ENCODE data around the gene LSR.

LSR gene

GRCh38 chr19:35294859-35295791 is 46.3 kb downstream of the LSR start:
- TF ChIP-seq CEBPB (IDR thresholded peaks at IDR 0.05) (no peak), REST (IDR thresholded peaks at IDR 0.05; ENCODE audit: low read depth) (no peak), YY1 (IDR thresholded peaks at IDR 0.05; ENCODE audit: low read depth) (no peak), CREB1 (IDR thresholded peaks at IDR 0.05; ENCODE audit: low read depth) (no peak), TEAD4 (IDR thresholded peaks at IDR 0.05) (no peak), TCF12 (IDR thresholded peaks at IDR 0.05; ENCODE audit: low read depth) (no peak), EGR1 (IDR thresholded peaks at IDR 0.05) (no peak), NFIC (IDR thresholded peaks at IDR 0.05) (no peak), EP300 (IDR thresholded peaks at IDR 0.05; ENCODE audit: borderline replicate concordance) (no peak), MAX (IDR thresholded peaks at IDR 0.05) (no peak), TAF1 (IDR thresholded peaks at IDR 0.05; ENCODE audit: low read depth) (no peak), USF1 (IDR thresholded peaks at IDR 0.05) (no peak), FOXM1 (IDR thresholded peaks at IDR 0.05; ENCODE audit: borderline replicate concordance, low read depth) (no peak)

- TF ChIP-seq TAF1 (IDR thresholded peaks at IDR 0.05; ENCODE audit: low read depth) (no peak), FOXM1 (IDR thresholded peaks at IDR 0.05; ENCODE audit: borderline replicate concordance, low read depth) (no peak), RAD21 (IDR thresholded peaks at IDR 0.05; ENCODE audit: low read depth) (no peak), NFIC (IDR thresholded peaks at IDR 0.05) (no peak), MAX (IDR thresholded peaks at IDR 0.05) (no peak), USF1 (IDR thresholded peaks at IDR 0.05) (0 out of 2 replicates have a peak, but pooled peaks have one; percentile 5)
These were observed 47.1 kb downstream of the LSR start for GRCh38 chr19:35295792-35296462.

GRCh38 chr19:35296644-35297514 is 48.1 kb downstream of the LSR start:
- no peak for TF ChIP-seq REST (IDR thresholded peaks at IDR 0.05; ENCODE audit: low read depth)

GRCh38 chr19:35297515-35297848 is 48.7 kb downstream of the LSR start:
- no peak for TF ChIP-seq RAD21 (IDR thresholded peaks at IDR 0.05; ENCODE audit: low read depth)
- TF ChIP-seq EGR1 (IDR thresholded peaks at IDR 0.05): no peak

GRCh38 chr19:35297922-35298321 is 49.1 kb downstream of the LSR start:
- TF ChIP-seq TAF1 (IDR thresholded peaks at IDR 0.05; ENCODE audit: low read depth) (no peak), TCF12 (IDR thresholded peaks at IDR 0.05; ENCODE audit: low read depth) (no peak), EGR1 (IDR thresholded peaks at IDR 0.05) (no peak), FOXM1 (IDR thresholded peaks at IDR 0.05; ENCODE audit: borderline replicate concordance, low read depth) (no peak), RAD21 (IDR thresholded peaks at IDR 0.05; ENCODE audit: low read depth) (no peak), MAX (IDR thresholded peaks at IDR 0.05) (no peak), YY1 (IDR thresholded peaks at IDR 0.05; ENCODE audit: low read depth) (no peak), NFIC (IDR thresholded peaks at IDR 0.05) (no peak), EP300 (IDR thresholded peaks at IDR 0.05; ENCODE audit: borderline replicate concordance) (no peak), REST (IDR thresholded peaks at IDR 0.05; ENCODE audit: low read depth) (no peak), CEBPB (IDR thresholded peaks at IDR 0.05) (no peak), USF1 (IDR thresholded peaks at IDR 0.05) (no peak), TEAD4 (IDR thresholded peaks at IDR 0.05) (no peak), ZBTB7A (IDR thresholded peaks at IDR 0.05; ENCODE audit: low read depth) (no peak)
